Neural progenitor cell (in vitro differentiated cells): ENCODE results near the gene PPA1.

ENCODE experiments used
- CTCF ChIP-seq: fragments of 200-600 bp; sonication (generic); IDR thresholded peaks from 2 replicates; pipeline ENCODE4 v1.5.1; 2017; ENCODE audit warnings: antibody characterized with exemption, mild to moderate bottlenecking
- EZH2 ChIP-seq: fragments of 200-600 bp; sonication (generic); IDR thresholded peaks from 2 replicates; pipeline ENCODE4 v1.6.1; 2017; ENCODE audit warnings: antibody characterized with exemption, mild to moderate bottlenecking, moderate library complexity

- no peak for TF ChIP-seq EZH2
- no peak for TF ChIP-seq CTCF
Measured at GRCh38 chr10:70175516-70175915, 57.7 kb downstream of the PPA1 start.
